Stromal cell of bone marrow (primary cell): Measurements from ENCODE around the gene GJB1.

Source experiments
- DNase-seq: peaks from one replicate; pipeline ENCODE4 v3.0.0-alpha.2; 2012; ENCODE audit warnings: low read depth

The GJB1 gene

GRCh38 chrX:71215338-71215912 lies 7.6 kb upstream of the GJB1 start:
- no peak for DNase-seq

GRCh38 chrX:71216485-71216884 lies 6.5 kb upstream of the GJB1 start:
- no peak for DNase-seq

GRCh38 chrX:71217298-71217697 lies 5.7 kb upstream of the GJB1 start:
- no peak for DNase-seq

GRCh38 chrX:71221145-71221544 lies 1.9 kb upstream of the GJB1 start:
- no peak for DNase-seq

GRCh38 chrX:71224098-71224708 lies 1.2 kb downstream of the GJB1 start:
- DNase-seq: no peak

- no peak for DNase-seq
Measured at GRCh38 chrX:71225009-71225408, 2.0 kb downstream of the GJB1 start.

GRCh38 chrX:71225676-71226075 lies 2.7 kb downstream of the GJB1 start:
- no peak for DNase-seq

- DNase-seq: no peak
Measured at GRCh38 chrX:71227370-71228062, 4.5 kb downstream of the GJB1 start.

GRCh38 chrX:71228063-71228642 lies 5.1 kb downstream of the GJB1 start:
- no peak for DNase-seq

GRCh38 chrX:71235482-71235881 lies 12.5 kb downstream of the GJB1 start:
- DNase-seq: no peak

- no peak for DNase-seq
Measured at GRCh38 chrX:71236836-71237235, 13.8 kb downstream of the GJB1 start.

- DNase-seq: no peak
Measured at GRCh38 chrX:71239781-71240180, 16.8 kb downstream of the GJB1 start.

GRCh38 chrX:71241301-71241700 lies 18.3 kb downstream of the GJB1 start:
- DNase-seq: no peak

- DNase-seq: no peak
Measured at GRCh38 chrX:71244359-71245128, 21.5 kb downstream of the GJB1 start.

GRCh38 chrX:71245159-71245558 lies 22.1 kb downstream of the GJB1 start:
- DNase-seq: no peak

- no peak for DNase-seq
Measured at GRCh38 chrX:71250841-71251240, 27.8 kb downstream of the GJB1 start.

GRCh38 chrX:71251466-71251973 lies 28.5 kb downstream of the GJB1 start:
- no peak for DNase-seq

GRCh38 chrX:71252221-71252620 lies 29.2 kb downstream of the GJB1 start:
- no peak for DNase-seq

- no peak for DNase-seq
Measured at GRCh38 chrX:71253253-71254091, 30.4 kb downstream of the GJB1 start.

- DNase-seq: peak; percentile 75
Measured at GRCh38 chrX:71254092-71254963, 31.3 kb downstream of the GJB1 start, which contains the start of gene ZMYM3. Gene ZMYM3 (minus strand): TSS chrX:71254140. CDS start chrX:71253255, 885 bp downstream.
